Activated naive CD8-positive, alpha-beta T cell treated with anti-CD3 and anti-CD28 coated beads, Interleukin-2, amount 50 U/mL, for 24 hours (primary cell): Measurements from ENCODE around the gene KDM2B.
A peak's percentile ranks its signal among the peaks of the same experiment; 100 is the strongest.
"Not testable (repeated sequence)": the region's sequence is repeated elsewhere in the genome, so short reads cannot be mapped to it uniquely, and the experiment has no call there.

Source experiments
- ATAC-seq: fragments of 150-1000 bp; cut with Tn5 transposase; one replicate; pipeline ENCODE4 v1.10.0; 2021
- DNase-seq: peaks from one replicate; pipeline ENCODE4 v3.0.0; 2021
- H3K27ac Mint-ChIP-seq: one replicate; pipeline ENCODE4 v1.8.0; 2021; ENCODE audit warnings: mild to moderate bottlenecking, mixed read lengths
- H3K27me3 Mint-ChIP-seq: one replicate; pipeline ENCODE4 v1.8.0; 2021; ENCODE audit warnings: mixed read lengths
- H3K36me3 Mint-ChIP-seq: one replicate; pipeline ENCODE4 v1.8.0; 2021; ENCODE audit warnings: low read depth, mixed read lengths
- H3K4me1 Mint-ChIP-seq: one replicate; pipeline ENCODE4 v1.8.0; 2021; ENCODE audit warnings: mixed read lengths
- H3K4me3 Mint-ChIP-seq: one replicate; pipeline ENCODE4 v1.8.0; 2021; ENCODE audit warnings: mild to moderate bottlenecking, moderate library complexity, mixed read lengths
- H3K9me3 Mint-ChIP-seq: one replicate; pipeline ENCODE4 v1.8.0; 2021; ENCODE audit warnings: mixed read lengths

Gene KDM2B

GRCh38 chr12:121494093-121494787, 86.6 kb downstream of the KDM2B start:
- no peak overlapping the region for H3K27ac Mint-ChIP-seq
- H3K27me3 Mint-ChIP-seq = no peaks in the 10 kb centered on the region
- peaks cover 3% of the 10 kb centered on the region for H3K36me3 Mint-ChIP-seq
- ATAC-seq = peak; percentile 40
- H3K4me1 Mint-ChIP-seq = peaks cover 17% of the 10 kb centered on the region
- DNase-seq = peak; percentile 74
- no peaks in the 10 kb centered on the region for H3K9me3 Mint-ChIP-seq
- no peak overlapping the region for H3K4me3 Mint-ChIP-seq

GRCh38 chr12:121490401-121491281, 90.2 kb downstream of the KDM2B start:
- ATAC-seq (peak; percentile 10), DNase-seq (no peak)
- no peaks in the 10 kb centered on the region for H3K27me3 Mint-ChIP-seq
- peak overlapping the region; percentile 13 for H3K27ac Mint-ChIP-seq
- H3K4me3 Mint-ChIP-seq = no peak overlapping the region
- H3K4me1 Mint-ChIP-seq = peaks cover 13% of the 10 kb centered on the region
- no peaks in the 10 kb centered on the region for H3K9me3 Mint-ChIP-seq
- H3K36me3 Mint-ChIP-seq = peaks cover 3% of the 10 kb centered on the region

DNA sequence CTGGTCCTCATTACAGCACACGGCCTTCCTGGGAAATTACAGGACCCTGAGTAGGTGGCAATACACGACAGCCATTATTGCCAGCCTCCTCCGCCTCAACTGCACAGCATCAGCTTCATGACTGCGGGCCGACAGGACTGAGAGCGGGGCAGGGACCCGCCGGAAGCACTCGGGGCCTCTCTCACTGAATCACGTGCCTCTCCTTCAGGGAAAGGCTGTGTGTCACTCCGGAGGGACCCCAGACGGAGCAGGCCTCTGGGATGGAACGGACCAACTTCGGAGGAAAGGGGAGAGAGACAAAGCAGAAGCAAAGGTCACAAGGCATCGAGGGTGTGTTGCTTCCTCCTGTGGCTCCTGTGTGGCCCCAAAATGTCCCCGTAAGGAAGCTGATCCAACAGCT, 90.9 kb downstream of the KDM2B start:
- Mint-ChIP-seq H3K4me3 (no peak overlapping the region), H3K36me3 (peaks cover 3% of the 10 kb centered on the region), H3K27me3 (no peaks in the 10 kb centered on the region), H3K27ac (no peak overlapping the region), H3K4me1 (peaks cover 13% of the 10 kb centered on the region), H3K9me3 (no peaks in the 10 kb centered on the region)
- no peak for ATAC-seq
- DNase-seq = no peak

DNA sequence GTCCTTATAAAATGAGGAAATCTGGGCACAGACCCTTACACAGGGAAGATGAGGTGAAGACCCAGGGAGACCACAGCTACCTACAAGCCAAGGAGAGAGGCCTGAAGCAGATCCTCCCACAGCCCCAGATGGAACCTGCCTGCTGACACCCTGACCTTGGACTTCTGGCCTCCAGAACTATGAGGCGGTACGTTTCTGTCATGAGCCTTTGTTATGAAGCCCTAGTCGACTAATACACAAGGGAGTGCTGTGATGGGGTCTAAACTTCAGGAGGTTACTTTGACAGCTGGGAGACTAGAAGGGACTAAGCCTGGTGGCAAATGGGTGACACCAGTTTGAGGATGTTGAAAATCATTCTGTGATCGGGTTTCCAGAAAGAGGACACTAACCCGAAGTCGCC, 95.9 kb downstream of the KDM2B start:
- ATAC-seq (no peak), DNase-seq (no peak)
- H3K9me3 Mint-ChIP-seq = no peaks in the 10 kb centered on the region
- H3K4me3 Mint-ChIP-seq = no peak overlapping the region
- H3K4me1 Mint-ChIP-seq = no peaks in the 10 kb centered on the region
- H3K27me3 Mint-ChIP-seq = no peaks in the 10 kb centered on the region
- peaks cover 2% of the 10 kb centered on the region for H3K36me3 Mint-ChIP-seq
- H3K27ac Mint-ChIP-seq = no peak overlapping the region

DNA sequence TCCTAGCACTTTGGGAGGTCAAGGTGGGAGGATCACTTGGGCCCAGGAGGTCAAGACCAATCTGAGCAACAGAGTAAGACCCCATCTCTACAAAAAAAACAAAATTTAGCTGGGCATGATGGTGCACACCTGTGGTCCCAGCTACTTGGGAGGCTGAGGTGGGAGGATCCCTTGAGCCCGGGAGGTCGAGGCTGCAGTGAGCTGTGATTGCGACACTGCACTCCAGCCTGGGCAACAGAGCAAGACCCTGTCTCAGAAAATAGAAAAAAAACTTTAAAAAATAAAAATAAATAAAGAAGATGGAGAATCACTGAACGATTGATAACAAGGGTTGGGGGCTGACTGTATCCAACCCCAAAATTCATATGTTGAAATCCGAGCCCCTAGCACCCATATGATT, 96.3 kb downstream of the KDM2B start:
- H3K27me3 Mint-ChIP-seq, H3K27ac Mint-ChIP-seq, DNase-seq, H3K9me3 Mint-ChIP-seq, H3K4me3 Mint-ChIP-seq, H3K4me1 Mint-ChIP-seq, H3K36me3 Mint-ChIP-seq, ATAC-seq: not testable (repeated sequence)

- no peak overlapping the region for H3K4me3 Mint-ChIP-seq
- ATAC-seq = no peak
- no peak overlapping the region for H3K27ac Mint-ChIP-seq
- H3K36me3 Mint-ChIP-seq = peaks cover 2% of the 10 kb centered on the region
- H3K4me1 Mint-ChIP-seq = no peaks in the 10 kb centered on the region
- no peaks in the 10 kb centered on the region for H3K9me3 Mint-ChIP-seq
- H3K27me3 Mint-ChIP-seq = no peaks in the 10 kb centered on the region
- DNase-seq = no peak
Measured at GRCh38 chr12:121483949-121484348, 96.9 kb downstream of the KDM2B start.

GRCh38 chr12:121476477-121476876, 104.3 kb downstream of the KDM2B start:
- Mint-ChIP-seq H3K4me1 (peaks cover 3% of the 10 kb centered on the region), H3K9me3 (no peaks in the 10 kb centered on the region), H3K27me3 (no peaks in the 10 kb centered on the region), H3K4me3 (no peak overlapping the region), H3K36me3 (no peaks in the 10 kb centered on the region), H3K27ac (no peak overlapping the region)
- no peak for DNase-seq
- no peak for ATAC-seq

- H3K4me1 Mint-ChIP-seq = peaks cover 3% of the 10 kb centered on the region
- no peaks in the 10 kb centered on the region for H3K9me3 Mint-ChIP-seq
- H3K36me3 Mint-ChIP-seq = no peaks in the 10 kb centered on the region
- DNase-seq = no peak
- H3K27me3 Mint-ChIP-seq = no peaks in the 10 kb centered on the region
- no peak for ATAC-seq
- no peak overlapping the region for H3K27ac Mint-ChIP-seq
- H3K4me3 Mint-ChIP-seq = no peak overlapping the region
Measured at GRCh38 chr12:121475279-121475678, 105.5 kb downstream of the KDM2B start.

- H3K9me3 Mint-ChIP-seq = no peaks in the 10 kb centered on the region
- no peak overlapping the region for H3K4me3 Mint-ChIP-seq
- no peak for ATAC-seq
- no peaks in the 10 kb centered on the region for H3K27me3 Mint-ChIP-seq
- H3K36me3 Mint-ChIP-seq = no peaks in the 10 kb centered on the region
- no peak for DNase-seq
- H3K27ac Mint-ChIP-seq = no peak overlapping the region
- H3K4me1 Mint-ChIP-seq = peaks cover 7% of the 10 kb centered on the region
Measured at GRCh38 chr12:121472150-121472905, 108.5 kb downstream of the KDM2B start.

DNA sequence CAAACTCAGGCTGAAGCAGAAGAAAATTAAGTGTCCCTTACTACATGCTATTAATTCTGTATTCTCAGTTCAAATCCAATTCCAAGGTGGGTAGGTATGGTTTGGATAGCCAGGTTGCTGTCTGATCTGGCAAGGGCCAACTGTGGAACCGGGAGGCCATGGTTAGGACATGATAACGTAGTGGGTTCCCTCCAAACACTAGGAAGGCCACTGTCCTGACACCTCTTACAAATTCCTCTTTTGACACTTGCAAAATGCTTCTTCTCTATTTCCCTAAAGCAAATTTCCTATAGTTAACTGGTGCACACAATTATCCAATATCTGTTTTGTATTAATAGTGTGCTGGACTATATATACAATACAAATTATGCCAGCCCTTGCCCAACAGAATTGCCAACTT, 110.1 kb downstream of the KDM2B start:
- Mint-ChIP-seq H3K27me3 (no peaks in the 10 kb centered on the region), H3K4me3 (no peak overlapping the region), H3K4me1 (peaks cover 12% of the 10 kb centered on the region), H3K9me3 (no peaks in the 10 kb centered on the region), H3K27ac (no peak overlapping the region), H3K36me3 (peaks cover 4% of the 10 kb centered on the region)
- DNase-seq (no peak), ATAC-seq (no peak)

DNA sequence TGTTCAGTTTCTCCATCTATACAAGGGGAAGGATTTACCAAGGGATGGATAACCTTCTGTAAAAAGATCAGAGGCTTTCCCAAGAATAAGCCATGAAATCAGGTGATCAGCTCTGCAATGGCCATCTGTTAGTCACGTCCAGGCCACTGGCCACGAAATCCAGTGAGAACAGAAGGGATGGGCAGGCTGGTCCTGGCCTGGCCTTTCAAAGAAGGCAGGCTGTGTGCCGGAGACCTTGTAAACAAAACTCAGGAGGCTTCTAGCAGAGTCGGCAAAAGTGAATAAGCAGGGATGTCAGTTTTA, 112.4 kb downstream of the KDM2B start:
- ATAC-seq = no peak
- DNase-seq = no peak
- Mint-ChIP-seq H3K9me3 (no peaks in the 10 kb centered on the region), H3K27ac (no peak overlapping the region), H3K27me3 (no peaks in the 10 kb centered on the region), H3K4me1 (peaks cover 27% of the 10 kb centered on the region), H3K36me3 (peaks cover 14% of the 10 kb centered on the region), H3K4me3 (no peak overlapping the region)

DNA sequence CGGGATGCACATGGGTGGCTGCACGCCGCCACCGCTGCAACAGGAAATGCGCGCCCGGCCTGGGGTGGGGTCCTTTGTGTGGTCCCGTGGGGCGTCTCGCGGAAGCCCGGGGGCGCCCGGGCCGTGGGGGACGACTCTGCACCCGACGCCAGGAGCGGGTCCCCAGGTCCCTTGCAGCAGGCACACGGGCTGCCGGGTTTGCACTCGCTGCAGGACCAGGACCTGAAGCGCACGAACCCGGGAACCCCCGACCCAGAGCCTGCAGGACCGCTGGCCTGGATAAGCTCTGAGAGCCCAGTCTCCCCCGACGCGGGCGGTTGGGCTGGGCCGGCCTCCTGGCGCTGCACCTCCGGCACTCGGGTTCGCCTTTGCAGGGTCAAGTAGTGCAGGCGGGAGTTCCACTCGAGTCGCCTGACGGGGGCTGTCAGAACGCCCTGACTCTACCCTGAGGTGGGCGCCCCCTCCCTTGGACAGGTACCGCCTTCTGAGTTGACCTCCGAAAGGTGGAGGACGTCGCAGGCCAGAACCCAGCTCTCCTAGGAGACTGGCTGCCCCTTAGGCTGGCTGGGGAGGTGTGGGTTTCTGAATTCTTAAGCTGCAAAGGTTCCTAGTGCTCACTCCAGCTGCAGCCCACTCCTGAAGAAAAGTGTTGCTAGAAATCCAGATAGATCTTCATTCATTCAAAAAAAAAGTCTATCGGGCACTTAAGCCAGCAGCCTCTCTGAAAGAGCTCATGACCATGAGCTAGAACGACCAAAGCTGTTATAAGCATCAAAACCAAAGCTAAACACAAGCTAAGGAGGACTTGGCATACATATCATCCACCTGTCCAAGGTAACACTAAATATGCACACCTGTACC, 113.0 kb downstream of the KDM2B start:
- Mint-ChIP-seq H3K36me3 (peaks cover 14% of the 10 kb centered on the region), H3K9me3 (no peaks in the 10 kb centered on the region), H3K4me1 (peaks cover 27% of the 10 kb centered on the region), H3K4me3 (peak overlapping the region; percentile 32), H3K27ac (no peak overlapping the region), H3K27me3 (no peaks in the 10 kb centered on the region)
- DNase-seq (peak; percentile 41), ATAC-seq (no peak)

GRCh38 chr12:121466794-121467637, 113.8 kb downstream of the KDM2B start:
- Mint-ChIP-seq H3K36me3 (peaks cover 14% of the 10 kb centered on the region), H3K4me1 (peaks cover 29% of the 10 kb centered on the region), H3K9me3 (no peaks in the 10 kb centered on the region), H3K4me3 (no peak overlapping the region), H3K27ac (no peak overlapping the region), H3K27me3 (no peaks in the 10 kb centered on the region)
- ATAC-seq (peak; percentile 94), DNase-seq (peak; percentile 89)
